Stimulated activated memory B cell treated with anti-CD40 and anti-IgM and Interleukin-4, amounts not matched to agents 10 μg/mL and 1 μg/mL and 100 μg/mL, for 72 hours (primary cell): ENCODE results near the gene LSM14A.
"Not testable (repeated sequence)": the region's sequence is repeated elsewhere in the genome, so short reads cannot be mapped to it uniquely, and the experiment has no call there.

ENCODE experiments used
- ATAC-seq: fragments of 150-1000 bp; cut with Tn5 transposase; 2 replicates; pipeline ENCODE4 v1.10.0; 2021
- H3K27ac Mint-ChIP-seq: one replicate; pipeline ENCODE4 v1.8.0; 2022; ENCODE audit warnings: mild to moderate bottlenecking, mixed read lengths
- H3K27me3 Mint-ChIP-seq: one replicate; pipeline ENCODE4 v1.8.0; 2022; ENCODE audit warnings: mixed read lengths
- H3K36me3 Mint-ChIP-seq: one replicate; pipeline ENCODE4 v1.8.0; 2022; ENCODE audit warnings: mixed read lengths
- H3K4me1 Mint-ChIP-seq: one replicate; pipeline ENCODE4 v1.8.0; 2022; ENCODE audit warnings: mixed read lengths
- H3K4me3 Mint-ChIP-seq: one replicate; pipeline ENCODE4 v1.8.0; 2022; ENCODE audit warnings: mild to moderate bottlenecking, moderate library complexity, mixed read lengths
- H3K9me3 Mint-ChIP-seq: one replicate; pipeline ENCODE4 v1.8.0; 2022; ENCODE audit warnings: mixed read lengths

The LSM14A gene

DNA sequence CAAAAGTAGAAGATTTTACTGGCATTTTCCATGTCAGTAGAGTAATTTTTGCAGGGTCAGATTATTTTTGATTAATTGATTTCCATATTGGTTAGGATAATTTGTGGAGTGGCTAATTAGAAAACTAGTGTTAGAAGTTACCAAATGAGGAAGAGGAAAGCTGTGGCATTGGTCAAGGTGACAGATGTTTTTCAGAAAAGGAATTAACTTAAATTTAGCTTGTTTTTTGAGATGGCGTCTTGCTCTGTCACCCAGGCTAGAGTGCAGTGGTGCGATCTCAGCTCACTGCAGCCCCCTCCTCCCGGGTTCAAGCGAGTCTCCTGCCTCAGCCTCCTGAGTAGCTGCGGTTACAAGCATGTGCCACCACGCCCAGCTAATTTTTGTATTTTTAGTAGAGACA, 28.8 kb downstream of the LSM14A start:
- Mint-ChIP-seq H3K27me3 (no peaks in the 10 kb centered on the region), H3K36me3 (peaks cover 44% of the 10 kb centered on the region), H3K9me3 (no peaks in the 10 kb centered on the region), H3K4me3 (no peak overlapping the region), H3K4me1 (peaks cover 23% of the 10 kb centered on the region), H3K27ac (peak overlapping the region; percentile 73)
- ATAC-seq: no peak

DNA sequence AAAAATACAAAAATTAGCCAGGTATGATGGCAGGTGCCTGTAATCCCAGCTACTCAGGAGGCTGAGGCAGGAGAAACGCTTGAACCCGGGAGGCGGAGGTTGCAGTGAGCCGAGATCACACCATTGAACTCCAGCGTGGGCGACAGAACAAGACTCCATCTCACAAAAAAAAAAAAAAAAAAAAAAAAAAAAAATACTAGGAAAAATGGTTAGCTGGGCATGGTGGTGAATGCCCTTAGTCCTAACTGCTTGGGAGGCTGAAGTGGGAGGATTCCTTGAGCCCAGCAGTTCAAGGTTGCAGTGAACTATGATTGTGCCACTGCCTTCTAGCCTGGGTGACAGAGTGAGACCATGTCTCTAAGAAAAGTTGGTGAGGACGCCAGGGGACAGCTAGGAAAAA, 33.0 kb downstream of the LSM14A start:
- H3K27ac Mint-ChIP-seq: not testable (repeated sequence)

DNA sequence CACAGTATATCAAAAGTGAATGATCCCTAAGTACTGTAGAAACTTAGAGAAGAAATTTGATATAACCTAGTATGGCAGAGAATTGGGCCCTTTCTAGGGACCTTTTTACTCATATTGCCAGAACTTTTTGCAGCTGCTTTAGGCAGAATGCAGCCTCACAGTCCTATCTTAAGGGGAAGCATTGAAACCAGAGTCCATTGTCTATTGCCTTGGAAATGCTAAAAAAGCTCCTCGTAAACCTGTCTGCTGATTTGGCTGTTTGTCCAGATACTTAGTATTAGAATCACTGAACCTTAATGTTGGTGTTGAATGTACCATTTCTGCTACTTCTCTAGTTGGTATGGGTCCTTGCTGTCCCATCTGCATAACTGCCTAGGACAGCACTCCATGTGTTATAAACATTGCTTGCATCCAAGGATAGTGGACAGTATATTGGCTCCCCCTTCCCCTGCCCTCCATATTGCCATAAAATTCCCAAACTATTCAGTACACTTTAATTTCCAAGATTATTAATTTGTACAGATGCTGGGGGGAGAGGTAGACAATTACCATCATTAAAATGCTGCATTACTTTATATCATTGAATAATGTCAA, 36.1 kb downstream of the LSM14A start:
- no peaks in the 10 kb centered on the region for H3K27me3 Mint-ChIP-seq
- H3K9me3 Mint-ChIP-seq: no peaks in the 10 kb centered on the region
- H3K36me3 Mint-ChIP-seq: peaks cover 37% of the 10 kb centered on the region
- H3K4me1 Mint-ChIP-seq: no peaks in the 10 kb centered on the region
- no peak for ATAC-seq
- H3K27ac Mint-ChIP-seq: no peak overlapping the region
- no peak overlapping the region for H3K4me3 Mint-ChIP-seq

More for the DNA sequence above, 33.0 kb downstream of the LSM14A start:
- H3K36me3 Mint-ChIP-seq: peaks cover 45% of the 10 kb centered on the region
- not testable (repeated sequence) for H3K4me3 Mint-ChIP-seq, H3K27me3 Mint-ChIP-seq, H3K9me3 Mint-ChIP-seq, ATAC-seq, H3K4me1 Mint-ChIP-seq

DNA sequence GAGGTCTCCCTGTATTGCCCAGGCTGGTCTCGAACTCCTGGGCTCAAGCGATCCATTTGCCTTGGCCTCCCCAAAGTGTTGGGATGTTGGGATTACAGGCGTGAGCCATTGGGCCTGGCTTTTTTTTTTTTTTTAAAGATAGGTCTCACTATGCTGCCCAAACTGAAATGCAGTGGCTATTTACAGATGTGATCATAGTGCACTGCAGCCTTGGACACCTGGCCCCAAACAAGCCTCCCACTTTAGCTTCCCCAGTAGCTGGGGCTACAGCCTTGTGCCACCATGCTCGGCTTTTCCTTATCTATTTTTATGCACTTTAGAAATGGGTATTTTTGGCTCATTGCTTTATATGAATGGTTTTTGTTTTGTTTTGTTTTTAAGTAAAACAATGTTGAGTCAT, 37.4 kb downstream of the LSM14A start:
- H3K27me3 Mint-ChIP-seq: no peaks in the 10 kb centered on the region
- peaks cover 29% of the 10 kb centered on the region for H3K36me3 Mint-ChIP-seq

DNA sequence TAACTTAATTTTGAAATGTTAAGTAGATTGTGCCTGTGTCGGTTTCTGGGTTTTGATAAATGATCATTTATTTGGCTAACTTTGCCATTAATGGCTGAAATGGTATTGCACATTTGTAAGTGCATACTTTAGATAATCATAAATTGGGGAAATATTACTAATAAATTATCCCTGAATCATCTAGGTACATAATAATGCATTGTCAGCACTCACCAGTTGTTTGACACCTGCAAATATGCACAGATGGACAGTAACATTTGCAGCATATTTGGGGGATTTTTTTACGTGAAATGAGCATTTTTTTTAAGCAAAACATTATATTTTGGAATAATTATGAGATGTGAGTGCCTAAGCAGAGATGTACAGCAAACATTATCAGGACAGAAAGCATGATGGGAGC, 41.0 kb downstream of the LSM14A start:
- Mint-ChIP-seq H3K9me3 (no peaks in the 10 kb centered on the region), H3K27ac (no peak overlapping the region), H3K4me3 (no peak overlapping the region), H3K36me3 (peaks cover 28% of the 10 kb centered on the region), H3K4me1 (peaks cover 9% of the 10 kb centered on the region), H3K27me3 (no peaks in the 10 kb centered on the region)
- no peak for ATAC-seq

More for the DNA sequence above, 37.4 kb downstream of the LSM14A start:
- H3K4me1 Mint-ChIP-seq: no peaks in the 10 kb centered on the region
- H3K9me3 Mint-ChIP-seq: no peaks in the 10 kb centered on the region
- H3K4me3 Mint-ChIP-seq: no peak overlapping the region
- ATAC-seq: no peak
- H3K27ac Mint-ChIP-seq: no peak overlapping the region

DNA sequence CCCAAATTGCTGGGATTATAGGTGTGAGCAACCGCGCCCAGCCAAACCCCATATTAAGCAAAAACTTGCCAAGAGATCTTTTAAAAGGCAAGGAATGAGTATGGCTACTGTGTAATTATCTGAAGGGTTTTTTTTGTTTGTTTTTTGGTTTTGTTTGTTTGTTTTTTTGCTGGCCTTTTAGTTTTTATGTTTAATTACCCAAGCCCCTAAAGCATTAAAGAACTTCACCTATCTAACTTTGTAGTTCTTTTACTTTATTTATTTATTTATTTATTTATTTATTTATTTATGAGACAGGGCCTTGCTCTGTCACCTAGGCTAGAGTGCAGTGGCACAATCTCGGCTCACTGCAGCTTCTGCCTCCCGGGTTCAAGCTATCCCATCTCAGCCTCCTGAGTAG, 41.7 kb downstream of the LSM14A start:
- no peak overlapping the region for H3K4me3 Mint-ChIP-seq
- peaks cover 14% of the 10 kb centered on the region for H3K4me1 Mint-ChIP-seq
- H3K27ac Mint-ChIP-seq: no peak overlapping the region
- H3K9me3 Mint-ChIP-seq: no peaks in the 10 kb centered on the region
- peaks cover 28% of the 10 kb centered on the region for H3K36me3 Mint-ChIP-seq
- no peaks in the 10 kb centered on the region for H3K27me3 Mint-ChIP-seq
- ATAC-seq: no peak

DNA sequence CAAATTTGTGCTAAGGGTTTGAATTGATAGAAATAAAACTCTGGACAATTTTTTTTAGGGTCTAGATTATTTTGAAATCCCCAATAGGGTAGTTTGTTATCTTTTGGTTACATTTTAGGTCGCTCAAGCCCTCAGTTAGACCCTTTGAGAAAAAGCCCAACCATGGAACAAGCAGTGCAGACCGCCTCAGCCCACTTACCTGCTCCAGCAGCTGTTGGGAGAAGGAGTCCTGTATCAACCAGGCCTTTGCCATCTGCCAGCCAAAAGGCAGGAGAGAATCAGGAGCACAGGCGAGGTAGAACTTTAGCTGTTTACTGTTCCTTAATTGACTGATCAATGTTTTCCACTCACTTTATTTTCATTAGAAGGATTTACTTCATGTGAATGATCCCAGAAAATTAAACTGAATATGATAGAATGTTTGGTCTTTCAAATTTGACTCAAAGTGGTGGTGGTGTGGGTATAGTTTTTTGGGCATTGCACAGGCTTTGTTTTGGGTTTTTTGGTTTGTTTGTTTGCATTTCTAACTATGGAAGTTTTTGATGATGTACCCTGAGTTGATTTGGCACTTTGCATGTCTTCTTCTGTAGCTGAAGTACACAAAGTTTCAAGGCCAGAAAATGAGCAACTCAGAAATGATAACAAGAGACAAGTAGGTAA, 42.8 kb downstream of the LSM14A start:
- Mint-ChIP-seq H3K4me1 (peaks cover 14% of the 10 kb centered on the region), H3K4me3 (no peak overlapping the region), H3K27ac (no peak overlapping the region), H3K9me3 (no peaks in the 10 kb centered on the region), H3K27me3 (no peaks in the 10 kb centered on the region), H3K36me3 (peaks cover 30% of the 10 kb centered on the region)
- no peak for ATAC-seq

DNA sequence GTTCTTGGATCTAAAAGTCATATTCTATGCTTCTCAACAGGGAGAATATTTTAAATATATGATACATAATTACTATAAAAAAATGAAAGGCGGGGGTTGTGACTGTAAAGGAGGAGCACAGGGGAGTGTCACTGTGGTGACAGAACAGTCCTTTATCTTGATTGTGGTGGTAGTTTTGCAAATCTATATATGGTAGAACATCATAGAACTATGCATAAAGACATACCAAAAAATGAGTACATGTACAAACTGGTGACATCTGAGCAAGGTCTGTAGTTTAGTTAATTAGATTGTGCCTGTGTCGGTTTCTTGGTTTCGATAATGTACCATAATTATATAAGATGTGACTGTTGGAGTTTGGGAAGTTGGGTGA, 43.3 kb downstream of the LSM14A start:
- no peak overlapping the region for H3K27ac Mint-ChIP-seq

DNA sequence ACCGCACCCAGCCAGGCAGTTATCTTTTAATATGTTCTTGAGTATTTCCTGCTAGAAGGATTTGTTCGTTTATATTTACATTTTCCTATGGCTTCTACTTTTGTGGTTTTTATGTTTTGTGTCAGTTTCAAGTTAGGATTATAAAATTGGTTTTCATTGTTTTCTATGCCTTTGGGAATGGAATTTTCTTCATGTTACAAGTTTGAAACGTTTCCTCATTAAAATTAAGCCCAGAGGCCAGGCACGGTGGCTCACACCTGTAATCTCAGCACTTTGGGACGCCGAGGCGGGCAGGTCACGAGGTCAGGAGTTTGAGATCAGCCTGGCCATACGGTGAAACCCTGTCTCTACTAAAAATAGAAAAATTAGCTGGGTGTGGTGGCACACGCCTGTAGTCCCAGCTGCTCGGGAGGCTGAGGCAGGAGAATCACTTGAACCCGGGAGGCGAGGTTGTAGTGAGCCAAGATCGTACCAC, 44.5 kb downstream of the LSM14A start:
- Mint-ChIP-seq H3K4me1 (peaks cover 19% of the 10 kb centered on the region), H3K36me3 (peaks cover 42% of the 10 kb centered on the region)
- H3K9me3 Mint-ChIP-seq, H3K27me3 Mint-ChIP-seq, H3K27ac Mint-ChIP-seq, H3K4me3 Mint-ChIP-seq, ATAC-seq: not testable (repeated sequence)

More for the DNA sequence above, 43.3 kb downstream of the LSM14A start:
- no peak overlapping the region for H3K4me3 Mint-ChIP-seq
- ATAC-seq: no peak
- no peaks in the 10 kb centered on the region for H3K9me3 Mint-ChIP-seq
- peaks cover 18% of the 10 kb centered on the region for H3K4me1 Mint-ChIP-seq
- peaks cover 33% of the 10 kb centered on the region for H3K36me3 Mint-ChIP-seq
- H3K27me3 Mint-ChIP-seq: no peaks in the 10 kb centered on the region

DNA sequence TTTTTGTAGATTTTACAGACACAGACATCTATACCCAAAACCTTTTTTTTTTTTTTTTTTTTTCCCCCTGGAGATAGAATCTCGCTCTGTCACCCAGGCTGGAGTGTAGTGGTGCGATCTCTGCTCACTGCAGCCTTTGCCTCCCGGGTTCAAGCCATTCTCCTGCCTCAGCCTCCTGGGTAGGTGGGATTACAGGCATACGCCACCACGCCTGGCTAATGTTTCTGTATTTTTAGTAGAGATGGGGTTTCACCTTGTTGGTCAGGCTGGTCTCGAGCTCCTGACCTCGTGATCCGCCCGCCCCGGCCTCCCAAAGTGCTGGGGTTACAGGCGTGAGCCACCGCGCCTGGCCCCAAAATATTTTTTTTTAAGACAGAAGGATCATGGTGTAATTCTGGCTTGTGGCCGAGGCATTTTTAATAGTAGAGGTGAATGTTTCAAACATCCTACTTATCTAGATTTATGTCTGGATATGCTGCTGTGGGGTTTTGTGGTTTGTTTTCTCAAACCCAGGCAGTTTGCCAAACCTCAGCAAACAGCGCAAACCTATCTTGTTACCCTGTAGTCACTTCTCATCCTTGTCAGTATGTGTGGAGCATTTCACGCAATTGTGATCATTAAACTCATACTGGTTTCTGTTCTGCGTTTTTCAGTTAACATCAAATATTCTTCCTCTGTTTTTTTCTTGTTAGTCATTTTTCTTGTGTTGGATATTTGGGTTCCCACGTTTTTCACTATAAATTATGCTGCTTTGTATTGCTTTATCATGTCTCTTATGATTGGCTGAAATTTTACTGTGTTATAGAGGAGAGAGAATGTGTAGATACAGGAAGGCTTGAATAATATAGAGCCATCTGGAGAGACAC, 45.9 kb downstream of the LSM14A start:
- Mint-ChIP-seq H3K36me3 (peaks cover 48% of the 10 kb centered on the region), H3K27me3 (no peaks in the 10 kb centered on the region), H3K4me3 (peak overlapping the region; percentile 31), H3K4me1 (peaks cover 22% of the 10 kb centered on the region), H3K9me3 (no peaks in the 10 kb centered on the region), H3K27ac (peak overlapping the region; percentile 31)
- peak; percentile 80 for ATAC-seq

DNA sequence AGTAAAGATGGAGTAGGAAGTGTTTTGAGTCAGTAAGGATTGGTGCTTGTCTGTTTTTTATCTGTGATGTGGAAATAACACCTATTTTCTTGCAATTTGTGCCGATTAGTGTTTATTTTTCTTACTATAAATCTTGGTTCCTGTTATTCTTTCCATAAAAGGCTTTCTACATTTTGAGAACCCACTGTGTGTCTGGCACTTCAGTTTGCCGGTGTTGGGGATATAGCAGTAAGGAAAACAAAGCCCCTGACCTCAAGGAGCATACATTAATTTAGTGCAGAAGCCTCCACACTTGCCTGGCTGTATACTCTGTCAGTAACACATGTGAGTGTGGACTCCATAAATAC, 46.5 kb downstream of the LSM14A start:
- H3K27ac Mint-ChIP-seq: peak overlapping the region; percentile 31
- no peaks in the 10 kb centered on the region for H3K27me3 Mint-ChIP-seq
- H3K36me3 Mint-ChIP-seq: peaks cover 54% of the 10 kb centered on the region
- H3K4me3 Mint-ChIP-seq: no peak overlapping the region
- peaks cover 27% of the 10 kb centered on the region for H3K4me1 Mint-ChIP-seq
- H3K9me3 Mint-ChIP-seq: no peaks in the 10 kb centered on the region
- ATAC-seq: no peak

DNA sequence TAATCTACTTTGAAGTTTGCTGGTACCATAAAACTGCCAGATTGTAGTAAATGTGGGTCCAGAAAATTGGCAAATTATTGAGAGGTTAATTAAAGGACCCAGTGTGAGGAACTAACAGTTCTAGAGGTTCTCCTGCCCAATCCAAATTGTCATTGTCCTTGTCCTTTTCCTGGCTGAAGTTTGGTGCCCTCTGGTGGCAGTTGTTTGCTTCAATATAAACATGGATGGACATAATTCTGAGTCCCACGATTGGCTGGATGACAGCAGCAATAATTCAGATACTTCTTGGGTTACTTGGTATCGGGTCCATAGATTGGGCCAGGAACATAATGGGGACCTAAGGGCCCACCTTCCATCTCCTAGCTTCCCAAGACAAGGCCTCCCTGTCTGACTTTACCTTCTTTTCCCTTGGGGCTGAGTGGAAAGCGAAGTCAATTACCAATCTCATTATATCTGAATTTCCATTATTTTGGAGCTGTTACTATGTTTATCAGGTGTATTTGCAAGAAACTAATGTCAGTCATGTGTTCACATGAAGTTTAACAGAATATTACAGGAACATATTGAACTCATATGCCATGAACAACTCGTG, 48.3 kb downstream of the LSM14A start:
- no peak for ATAC-seq
- Mint-ChIP-seq H3K9me3 (no peaks in the 10 kb centered on the region), H3K27ac (no peak overlapping the region), H3K4me1 (peaks cover 40% of the 10 kb centered on the region), H3K4me3 (no peak overlapping the region), H3K36me3 (peaks cover 64% of the 10 kb centered on the region), H3K27me3 (no peaks in the 10 kb centered on the region)

DNA sequence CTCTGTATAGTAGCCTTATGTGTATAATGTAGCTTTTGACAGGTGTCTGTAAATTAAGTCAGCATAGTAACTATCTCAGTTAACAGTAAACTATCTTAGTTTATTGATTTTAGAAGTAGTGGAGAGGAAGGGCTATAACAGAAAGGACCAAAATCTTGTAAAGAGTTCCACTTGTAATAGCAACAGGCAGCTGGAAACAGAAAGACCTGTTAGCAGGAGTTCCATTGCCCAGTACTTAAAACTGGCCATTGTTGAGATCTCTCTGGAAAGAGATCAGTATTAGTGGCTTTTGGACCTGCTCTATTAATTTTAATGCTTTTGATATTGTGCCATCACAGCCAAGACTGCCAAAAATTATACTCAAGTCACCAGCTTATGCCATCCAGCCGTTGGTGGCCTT, 50.1 kb downstream of the LSM14A start:
- Mint-ChIP-seq H3K36me3 (peaks cover 71% of the 10 kb centered on the region), H3K27ac (no peak overlapping the region), H3K4me3 (no peak overlapping the region), H3K4me1 (peaks cover 45% of the 10 kb centered on the region), H3K27me3 (no peaks in the 10 kb centered on the region), H3K9me3 (no peaks in the 10 kb centered on the region)
- no peak for ATAC-seq

DNA sequence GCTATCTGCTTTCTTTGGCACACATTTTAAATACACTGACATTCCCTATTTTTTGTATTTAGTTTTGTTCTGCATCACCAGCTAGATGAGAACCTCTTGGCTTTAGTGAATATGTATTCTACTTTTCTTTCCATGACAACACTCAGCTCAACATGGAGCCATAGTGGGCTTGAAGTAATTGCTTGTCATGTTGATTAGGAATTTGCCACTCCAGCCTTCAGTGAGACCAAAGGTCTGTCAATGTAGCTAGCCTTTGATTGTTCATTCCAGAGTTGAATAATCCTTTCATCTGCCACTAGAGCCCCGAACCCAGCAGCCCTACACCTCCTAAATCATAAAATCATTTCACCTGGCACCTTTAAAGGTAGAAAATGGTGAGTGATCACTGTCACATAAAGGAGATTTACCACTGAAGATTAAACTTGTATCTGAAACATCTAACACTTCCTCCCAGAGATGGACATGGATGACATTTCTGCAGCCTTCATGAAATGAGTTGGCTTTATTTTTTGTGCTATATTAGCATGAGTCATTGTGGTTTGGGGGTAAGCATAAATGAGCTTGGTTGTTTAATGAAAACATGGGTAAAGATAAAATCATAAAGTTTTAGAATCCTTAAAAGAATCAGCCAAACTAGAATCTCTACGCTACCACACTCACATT, 52.8 kb downstream of the LSM14A start:
- peak overlapping the region; percentile 81 for H3K27ac Mint-ChIP-seq
- no peaks in the 10 kb centered on the region for H3K9me3 Mint-ChIP-seq
- H3K4me3 Mint-ChIP-seq: no peak overlapping the region
- H3K4me1 Mint-ChIP-seq: peaks cover 31% of the 10 kb centered on the region
- H3K36me3 Mint-ChIP-seq: peaks cover 71% of the 10 kb centered on the region
- peak; percentile 65 for ATAC-seq
- no peaks in the 10 kb centered on the region for H3K27me3 Mint-ChIP-seq

DNA sequence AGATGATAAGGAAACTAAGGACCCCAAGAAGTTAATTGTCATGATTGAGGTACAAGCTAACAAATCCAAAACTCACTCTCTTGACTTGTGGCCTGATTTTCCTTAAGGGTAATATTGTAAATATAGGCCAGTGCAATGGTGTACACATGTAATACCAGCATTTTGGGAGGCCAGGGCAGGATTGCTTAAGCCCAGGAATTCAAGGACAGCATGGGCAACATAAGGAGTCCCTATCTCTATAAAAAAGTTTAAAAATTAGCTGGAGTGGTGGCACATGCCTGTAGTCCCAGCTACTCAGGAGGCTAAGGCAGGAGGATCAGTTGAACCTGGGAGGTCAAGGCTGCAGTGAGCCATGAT, 53.3 kb downstream of the LSM14A start:
- ATAC-seq: no peak
- Mint-ChIP-seq H3K4me3 (no peak overlapping the region), H3K27ac (peak overlapping the region; percentile 81), H3K9me3 (no peaks in the 10 kb centered on the region), H3K27me3 (no peaks in the 10 kb centered on the region), H3K36me3 (peaks cover 72% of the 10 kb centered on the region), H3K4me1 (peaks cover 27% of the 10 kb centered on the region)
